Measurements from ENCODE around the gene AVPR1A.

GRCh38 chr12:63133981-63134380 lies 17.0 kb downstream of the AVPR1A start:
- TF ChIP-seq CTCF (IDR thresholded peaks at IDR 0.05; ENCODE audit: low read depth, low read length, poor library complexity, severe bottlenecking) (no peak), EZH2phosphoT487 (IDR thresholded peaks at IDR 0.05; ENCODE audit: borderline replicate concordance, low read length) (no peak)

Measured in DOHH2 (cell line).